ENCODE results near the gene AZI2. TPM values are rescaled to one million over a fixed set of nuclear protein-coding genes. Genes with fewer than 3 reads are reported as not detected.

The AZI2 gene
- total RNA-seq, 2 experiments from 2014 or later = 27.4 to 31.5 TPM

DNA sequence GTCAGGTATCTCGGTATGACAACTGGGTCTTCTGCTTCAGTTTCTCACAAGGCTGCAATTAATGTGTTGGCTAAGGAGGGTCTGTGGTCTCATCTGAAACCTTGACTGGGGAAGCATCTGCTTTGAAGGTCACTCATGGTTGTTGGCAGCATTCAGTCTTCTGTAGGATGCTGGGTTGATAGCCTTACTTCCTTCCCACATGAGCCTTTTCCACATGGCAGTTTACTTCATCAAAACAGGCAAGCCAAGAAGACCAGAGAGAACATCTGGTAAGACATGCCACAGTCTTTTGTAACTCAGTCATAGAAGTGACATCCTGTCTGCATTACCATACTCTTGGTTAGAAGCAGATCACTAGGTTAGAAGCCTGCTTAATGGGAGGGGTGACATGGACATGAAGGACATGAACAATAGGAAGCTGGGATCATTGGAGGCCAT, 57.7 kb downstream of the AZI2 start:
- no peak overlapping the region for H3K4me3 Mint-ChIP-seq
- H3K27ac Mint-ChIP-seq = no peak overlapping the region
- TF ChIP-seq, protein P1, sequence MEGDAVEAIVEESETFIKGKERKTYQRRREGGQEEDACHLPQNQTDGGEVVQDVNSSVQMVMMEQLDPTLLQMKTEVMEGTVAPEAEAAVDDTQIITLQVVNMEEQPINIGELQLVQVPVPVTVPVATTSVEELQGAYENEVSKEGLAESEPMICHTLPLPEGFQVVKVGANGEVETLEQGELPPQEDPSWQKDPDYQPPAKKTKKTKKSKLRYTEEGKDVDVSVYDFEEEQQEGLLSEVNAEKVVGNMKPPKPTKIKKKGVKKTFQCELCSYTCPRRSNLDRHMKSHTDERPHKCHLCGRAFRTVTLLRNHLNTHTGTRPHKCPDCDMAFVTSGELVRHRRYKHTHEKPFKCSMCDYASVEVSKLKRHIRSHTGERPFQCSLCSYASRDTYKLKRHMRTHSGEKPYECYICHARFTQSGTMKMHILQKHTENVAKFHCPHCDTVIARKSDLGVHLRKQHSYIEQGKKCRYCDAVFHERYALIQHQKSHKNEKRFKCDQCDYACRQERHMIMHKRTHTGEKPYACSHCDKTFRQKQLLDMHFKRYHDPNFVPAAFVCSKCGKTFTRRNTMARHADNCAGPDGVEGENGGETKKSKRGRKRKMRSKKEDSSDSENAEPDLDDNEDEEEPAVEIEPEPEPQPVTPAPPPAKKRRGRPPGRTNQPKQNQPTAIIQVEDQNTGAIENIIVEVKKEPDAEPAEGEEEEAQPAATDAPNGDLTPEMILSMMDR (IDR thresholded peaks at IDR 0.05) = no peak
- DNase-seq (peak in 1 of 14 experiments; percentile 37), ATAC-seq (ENCODE audit: poor library complexity) (no peak)
- H3K4me1 Mint-ChIP-seq (ENCODE audit: low read depth) = peaks cover 33% of the 10 kb centered on the region
- no peaks in the 10 kb centered on the region for H3K9me3 Mint-ChIP-seq
- Histone ChIP-seq H3K4me1 (ENCODE audit: insufficient read depth, low read length) (no peaks in the 10 kb centered on the region), H3K27ac (ENCODE audit: low read depth in 1 of 2, low read length in 2 of 2) (no peak overlapping the region), H3K27me3 (ENCODE audit: control insufficient read depth in 1 of 2, insufficient read depth in 2 of 2, low read length in 2 of 2) (no peaks in the 10 kb centered on the region), H3K9me3 (ENCODE audit: control insufficient read depth in 1 of 2, insufficient read depth in 1 of 2, low read length in 2 of 2) (no peaks in the 10 kb centered on the region), H3K4me3 (ENCODE audit: low read length) (no peak overlapping the region), H3K36me3 (ENCODE audit: insufficient read depth, low read length) (no peaks in the 10 kb centered on the region)
- H3K36me3 Mint-ChIP-seq (ENCODE audit: low read depth) = peaks cover 18% of the 10 kb centered on the region
- intact Hi-C loops (cut with DNase I, micrococcal nuclease) = no loop called here
- H3K27me3 Mint-ChIP-seq = no peaks in the 10 kb centered on the region
- ChIA-PET CTCF (no interaction called here), POLR2A (no interaction called here)

DNA sequence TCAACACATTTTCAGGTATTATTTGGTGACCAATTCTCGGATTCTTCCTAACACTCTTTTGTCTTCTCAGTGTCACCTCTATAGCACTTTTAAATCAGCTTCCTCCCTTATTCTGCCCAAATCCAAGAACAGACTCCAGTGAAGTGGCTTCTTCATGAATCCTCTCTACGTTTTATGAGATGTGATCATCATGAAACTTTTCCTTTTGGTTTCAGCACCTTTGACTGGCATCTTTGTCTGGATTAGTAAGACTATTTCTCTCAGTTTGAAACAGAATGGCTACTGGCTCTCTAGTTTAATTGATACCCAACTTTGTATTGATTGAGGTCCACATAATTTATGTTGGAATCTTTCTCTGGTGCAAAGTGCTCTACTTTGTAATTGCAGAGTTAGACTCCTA, 61.6 kb downstream of the AZI2 start:
- H3K36me3 ChIP-seq (ENCODE audit: insufficient read depth, low read length) = no peaks in the 10 kb centered on the region
- H3K27ac ChIP-seq (ENCODE audit: low read depth in 1 of 2, low read length in 2 of 2) = no peak overlapping the region
- H3K9me3 Mint-ChIP-seq = no peaks in the 10 kb centered on the region
- ATAC-seq (ENCODE audit: poor library complexity) = no peak
- H3K36me3 Mint-ChIP-seq (ENCODE audit: low read depth) = peaks cover 10% of the 10 kb centered on the region
- peak in 1 of 14 experiments; percentile 11 for DNase-seq
- no peaks in the 10 kb centered on the region for H3K4me1 ChIP-seq (ENCODE audit: insufficient read depth, low read length)
- TF ChIP-seq, protein P1 (IDR thresholded peaks at IDR 0.05) = no peak
- ChIA-PET POLR2A (interaction anchor here (1.3 to 2.1 kb wide), 3 partner anchors 10 to 575 kb away, joined by 4 to 7 read pairs (median 5); partner anchors contain the start of gene EOMES), CTCF (interaction anchor here (1.6 kb wide), 1 partner anchor 575 kb away, joined by 6 read pairs; no protein-coding TSS in a partner anchor)
- peaks cover 20% of the 10 kb centered on the region for H3K4me1 Mint-ChIP-seq (ENCODE audit: low read depth)
- intact Hi-C loops (cut with DNase I, micrococcal nuclease) = no loop called here
- no peak overlapping the region for H3K4me3 Mint-ChIP-seq
- no peaks in the 10 kb centered on the region for H3K27me3 Mint-ChIP-seq
- H3K9me3 ChIP-seq (ENCODE audit: control insufficient read depth in 1 of 2, insufficient read depth in 1 of 2, low read length in 2 of 2) = no peaks in the 10 kb centered on the region
- H3K4me3 ChIP-seq (ENCODE audit: low read length) = no peak overlapping the region
- H3K27ac Mint-ChIP-seq = no peak overlapping the region
- H3K27me3 ChIP-seq (ENCODE audit: control insufficient read depth in 1 of 2, insufficient read depth in 2 of 2, low read length in 2 of 2) = no peaks in the 10 kb centered on the region

DNA sequence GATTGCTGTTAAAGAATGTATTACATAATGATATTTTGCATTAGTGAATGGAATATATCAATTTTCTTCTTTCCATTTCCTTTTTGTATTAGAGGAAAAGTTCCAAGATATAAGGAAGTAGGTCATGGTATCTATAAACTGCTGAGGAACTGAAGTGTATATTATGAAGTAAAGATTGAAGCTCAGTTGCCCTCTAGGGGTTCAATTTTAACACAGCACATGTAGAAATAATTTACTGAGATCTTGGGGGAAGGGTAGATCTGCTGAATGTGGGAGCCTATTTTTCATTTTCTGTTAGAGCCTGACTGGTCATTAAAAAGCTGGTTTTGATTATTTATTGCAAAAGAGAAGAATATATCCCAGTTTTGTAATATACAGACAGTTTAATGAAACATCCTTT, 62.0 kb downstream of the AZI2 start:
- no peak overlapping the region for H3K27ac Mint-ChIP-seq

More for the DNA sequence above, 62.0 kb downstream of the AZI2 start:
- H3K4me1 Mint-ChIP-seq (ENCODE audit: low read depth) = peaks cover 20% of the 10 kb centered on the region
- no peaks in the 10 kb centered on the region for H3K27me3 Mint-ChIP-seq
- H3K27ac ChIP-seq (ENCODE audit: low read depth in 1 of 2, low read length in 2 of 2) = no peak overlapping the region
- H3K36me3 Mint-ChIP-seq (ENCODE audit: low read depth) = peaks cover 8% of the 10 kb centered on the region
- H3K9me3 ChIP-seq (ENCODE audit: control insufficient read depth in 1 of 2, insufficient read depth in 1 of 2, low read length in 2 of 2) = no peaks in the 10 kb centered on the region
- no peaks in the 10 kb centered on the region for H3K36me3 ChIP-seq (ENCODE audit: insufficient read depth, low read length)
- H3K4me3 Mint-ChIP-seq = no peak overlapping the region
- no peaks in the 10 kb centered on the region for H3K27me3 ChIP-seq (ENCODE audit: control insufficient read depth in 1 of 2, insufficient read depth in 2 of 2, low read length in 2 of 2)
- ATAC-seq (ENCODE audit: poor library complexity) (peak; percentile 80), DNase-seq (peak in 3 of 14 experiments; percentile 54 to 62 (median 62))
- no peaks in the 10 kb centered on the region for H3K9me3 Mint-ChIP-seq
- intact Hi-C loops (cut with DNase I, micrococcal nuclease) = loop anchor here in 1 of 2 experiments (1.0 kb wide), 1 partner anchor 574 kb away; no protein-coding TSS in a partner anchor
- TF ChIP-seq, protein P1 (IDR thresholded peaks at IDR 0.05) = peak; percentile 71
- no peak overlapping the region for H3K4me3 ChIP-seq (ENCODE audit: low read length)
- H3K4me1 ChIP-seq (ENCODE audit: insufficient read depth, low read length) = no peaks in the 10 kb centered on the region
- ChIA-PET CTCF (interaction anchor here (0.6 to 1.6 kb wide), 2 partner anchors 574 to 606 kb away, joined by 3 to 6 read pairs; no protein-coding TSS in a partner anchor), POLR2A (interaction anchor here (1.7 to 2.1 kb wide), 2 partner anchors 565 to 574 kb away, joined by 5 to 7 read pairs; partner anchors contain the start of gene EOMES)

Measured in CD4-positive, alpha-beta T cell (primary cell).